UCSD-AML1 (cell line): Measurements from ENCODE around the gene NPFFR1.

Experiments
- DNase-seq: peaks from one replicate; lab custom pipeline; 2025; ENCODE audit not compliant: unreplicated experiment; lab: John Stamatoyannopoulos, UW

Gene NPFFR1

GRCh38 chr10:70315815-70316214 lies 32.0 kb upstream of the NPFFR1 start:
- no peak for DNase-seq

- no peak for DNase-seq
Measured at GRCh38 chr10:70315276-70315675, 31.5 kb upstream of the NPFFR1 start.

DNA sequence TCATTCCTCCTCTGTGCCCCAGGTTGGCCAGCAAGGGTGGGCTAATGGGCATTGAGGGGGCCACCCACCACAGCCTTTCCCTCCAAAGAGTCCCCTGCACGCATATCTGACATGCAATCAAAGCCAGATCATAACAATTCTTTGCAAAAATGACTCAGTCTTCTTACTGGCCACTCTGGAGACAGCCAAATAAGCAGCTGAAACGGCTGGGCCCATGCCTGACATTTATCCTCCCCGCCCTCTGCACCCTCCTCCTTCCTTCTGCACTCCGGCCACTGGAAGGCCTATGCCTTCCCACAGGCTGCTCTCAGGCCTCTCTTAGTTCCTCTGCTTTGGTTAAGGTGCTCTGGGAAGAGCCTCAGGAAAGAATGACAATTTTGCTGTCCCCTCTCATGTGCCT lies 29.2 kb upstream of the NPFFR1 start:
- DNase-seq = no peak

GRCh38 chr10:70312249-70312648 lies 28.4 kb upstream of the NPFFR1 start:
- no peak for DNase-seq

DNA sequence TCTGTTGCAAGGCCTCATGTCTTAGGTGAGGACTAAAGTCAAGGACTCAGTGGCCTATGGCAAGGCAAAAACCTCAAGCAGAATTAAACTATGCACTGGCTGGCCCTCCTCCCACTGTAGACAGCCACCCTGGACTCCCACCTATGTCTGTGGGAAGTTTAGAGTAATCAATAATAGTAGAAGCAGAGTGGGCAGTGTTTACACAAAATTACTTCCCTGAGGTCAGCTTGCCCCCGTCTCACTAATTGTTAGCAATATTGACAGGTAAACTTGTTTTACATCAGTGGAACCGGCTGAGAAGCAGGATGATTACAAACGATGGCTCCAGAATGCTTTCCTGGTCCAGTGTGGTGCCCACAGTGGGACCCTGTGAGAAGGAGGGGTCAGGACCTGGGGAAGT lies 27.9 kb upstream of the NPFFR1 start:
- no peak for DNase-seq

DNA sequence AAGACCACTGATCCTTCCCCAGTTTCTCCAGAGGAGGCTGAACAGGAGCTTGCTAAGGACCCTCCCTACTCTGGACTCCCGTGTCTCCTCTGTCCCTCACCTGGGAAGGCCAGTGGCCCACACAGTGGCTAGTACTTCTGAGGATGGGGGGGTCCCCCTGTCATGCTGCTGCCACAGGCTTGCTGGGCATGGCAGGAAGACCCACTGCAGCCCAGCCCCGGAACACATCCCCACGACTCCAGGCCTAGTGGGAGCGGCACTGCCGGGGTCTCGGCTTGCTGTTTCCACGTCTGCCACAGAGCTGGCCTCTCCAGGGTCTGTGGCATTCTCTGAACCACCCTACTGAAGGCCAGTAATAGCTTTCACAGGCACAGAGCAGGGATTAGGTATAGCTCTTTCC lies 25.9 kb upstream of the NPFFR1 start:
- DNase-seq = no peak

DNA sequence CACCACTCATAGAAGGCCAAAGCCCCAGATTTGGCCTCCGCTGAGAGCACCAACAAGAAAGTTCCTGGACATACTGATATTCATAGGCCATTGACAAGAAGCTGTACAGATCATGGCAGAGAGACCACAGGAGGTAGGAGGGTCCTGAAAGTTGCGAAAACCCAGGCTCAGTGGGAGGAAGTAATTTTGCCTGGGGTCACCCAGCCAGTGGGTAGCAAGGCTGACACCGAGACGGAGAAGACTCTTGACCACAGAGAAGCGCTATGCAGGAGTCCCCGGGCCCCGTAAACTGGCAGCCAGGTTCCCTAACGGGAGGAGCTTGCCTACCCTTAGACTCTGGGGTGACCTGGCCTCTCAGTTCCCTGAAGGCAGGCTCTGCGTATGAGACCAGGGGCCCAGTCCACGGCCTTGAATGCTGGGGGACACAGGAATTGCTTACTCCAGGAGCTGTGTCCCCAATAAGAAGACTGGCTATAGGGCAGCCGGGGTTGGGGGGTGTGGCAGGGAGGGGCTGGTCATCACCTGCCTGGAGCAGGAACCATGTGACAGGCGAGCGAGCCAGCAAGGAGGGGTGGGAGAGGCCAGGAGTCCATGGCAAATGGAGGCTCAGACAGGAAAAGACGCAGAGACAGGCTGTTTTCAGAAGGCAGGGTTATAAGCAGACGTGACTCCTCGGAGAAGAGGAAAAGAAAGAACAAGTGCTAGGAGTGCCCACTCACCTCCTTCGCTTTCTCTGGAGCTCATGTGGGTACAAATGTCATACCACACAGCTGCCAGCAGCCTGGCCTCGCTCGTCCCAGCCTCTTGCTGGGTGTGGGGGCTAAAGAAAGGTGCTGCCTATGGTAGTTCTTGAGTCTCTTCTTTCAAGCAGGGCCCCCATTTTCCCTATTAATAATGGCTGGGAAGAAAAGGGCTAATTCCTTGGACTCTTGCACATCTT lies 24.6 kb upstream of the NPFFR1 start:
- no peak for DNase-seq

DNA sequence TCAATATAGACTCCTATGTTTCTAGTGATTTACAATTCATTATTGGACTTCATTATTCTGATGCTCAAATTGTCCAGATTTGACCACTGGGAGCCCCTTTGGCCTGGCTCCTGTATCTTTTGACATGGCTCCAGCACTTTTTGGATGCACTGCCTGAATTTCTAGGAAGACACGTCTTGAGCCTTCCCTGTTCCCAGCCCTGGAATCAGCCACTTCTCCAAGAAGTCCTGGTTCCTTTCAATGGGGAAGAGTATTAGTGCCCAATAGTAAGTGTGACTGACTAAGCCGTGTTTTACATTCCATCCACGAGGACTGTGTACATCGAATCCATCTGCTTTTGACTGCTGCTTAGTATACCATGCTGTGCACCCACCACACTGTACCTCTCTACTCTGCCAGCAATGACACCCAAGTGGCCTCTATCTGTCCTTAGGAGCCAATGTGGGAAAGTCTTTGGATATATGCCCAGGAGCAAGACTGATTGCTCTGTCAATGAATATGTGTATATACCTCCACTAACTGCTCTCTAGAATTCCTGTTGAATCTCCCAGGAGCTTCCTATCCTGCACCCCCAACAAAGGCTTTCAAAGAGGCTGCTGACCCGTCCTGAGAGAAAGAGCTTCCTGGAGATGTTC lies 23.2 kb upstream of the NPFFR1 start:
- no peak for DNase-seq

- no peak for DNase-seq
Measured at GRCh38 chr10:70306181-70306705, 22.4 kb upstream of the NPFFR1 start.

GRCh38 chr10:70303730-70304129 lies 19.9 kb upstream of the NPFFR1 start:
- no peak for DNase-seq

GRCh38 chr10:70302292-70302691 lies 18.5 kb upstream of the NPFFR1 start:
- no peak for DNase-seq

DNA sequence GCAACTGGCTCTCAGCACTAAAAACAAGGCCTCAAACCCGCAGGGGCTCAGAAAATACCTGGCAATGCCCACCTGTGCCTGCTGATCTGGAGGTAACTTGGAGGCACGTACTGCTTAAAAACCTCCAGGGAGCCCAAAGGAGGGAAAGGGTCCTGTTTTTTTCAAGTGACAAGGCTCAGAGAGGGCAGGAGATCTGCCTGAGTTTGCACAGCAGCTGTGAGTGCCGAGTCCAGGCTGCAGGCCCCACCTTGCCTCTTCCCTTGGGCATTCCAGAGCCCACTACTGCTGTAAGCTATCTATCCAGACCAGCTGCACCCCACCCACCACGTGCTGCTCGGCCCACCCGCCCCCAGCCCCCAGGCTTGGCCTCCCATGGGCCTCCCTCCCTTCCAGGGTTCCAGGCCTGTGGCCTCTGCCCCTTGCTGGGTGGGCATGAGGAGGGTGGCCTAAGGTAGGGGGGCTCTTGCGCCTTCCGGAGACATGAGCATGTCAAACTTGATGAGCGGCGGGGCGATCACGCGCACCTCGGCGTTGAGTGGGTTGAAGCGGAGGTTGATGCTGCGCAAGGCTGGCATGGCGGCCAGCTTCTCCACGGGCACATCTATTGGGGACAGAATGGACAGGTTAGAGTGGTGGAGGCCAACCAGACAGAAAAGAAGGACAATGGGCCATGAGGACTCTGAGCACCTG lies 17.2 kb upstream of the NPFFR1 start:
- no peak for DNase-seq

DNA sequence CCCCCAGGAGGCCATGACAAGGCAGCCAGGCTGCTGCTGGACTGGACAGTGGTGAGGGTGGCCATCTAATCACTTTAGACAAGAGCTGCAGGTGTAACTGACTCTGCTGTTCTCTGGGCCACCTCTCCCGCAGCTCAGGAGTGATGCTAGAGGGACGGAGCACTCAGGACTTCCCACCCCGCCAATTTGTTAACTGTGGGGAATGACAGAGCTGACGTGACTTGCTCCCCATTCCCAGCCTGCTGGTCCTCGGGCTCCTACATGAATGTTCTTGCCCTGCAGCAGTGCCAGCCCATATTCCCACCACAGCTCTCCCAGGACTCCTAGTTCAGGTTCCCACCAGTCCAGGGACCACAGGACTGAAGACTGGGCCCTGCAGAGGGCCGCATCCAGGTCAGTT lies 16.7 kb upstream of the NPFFR1 start:
- DNase-seq = no peak

- no peak for DNase-seq
Measured at GRCh38 chr10:70299876-70300275, 16.1 kb upstream of the NPFFR1 start.

DNA sequence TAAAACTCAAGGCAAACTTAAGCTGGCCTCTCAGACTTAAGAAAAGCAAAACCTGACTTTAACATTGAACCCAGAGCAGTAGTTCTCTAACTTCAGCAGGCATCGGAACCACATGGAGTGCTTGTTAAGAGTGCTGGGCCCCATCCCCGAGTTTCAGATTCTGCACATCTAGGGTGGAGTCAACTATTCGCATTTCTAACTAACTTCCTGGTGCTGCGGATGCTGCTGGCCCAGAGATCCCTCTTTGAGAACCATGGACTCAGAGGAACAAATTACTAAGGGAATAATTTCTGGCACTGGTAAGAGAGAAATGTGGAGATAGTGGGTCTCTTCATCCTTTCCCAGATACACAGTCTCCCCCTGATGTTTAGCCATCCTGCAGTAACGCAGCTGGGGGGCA lies 14.6 kb upstream of the NPFFR1 start:
- DNase-seq = no peak

DNA sequence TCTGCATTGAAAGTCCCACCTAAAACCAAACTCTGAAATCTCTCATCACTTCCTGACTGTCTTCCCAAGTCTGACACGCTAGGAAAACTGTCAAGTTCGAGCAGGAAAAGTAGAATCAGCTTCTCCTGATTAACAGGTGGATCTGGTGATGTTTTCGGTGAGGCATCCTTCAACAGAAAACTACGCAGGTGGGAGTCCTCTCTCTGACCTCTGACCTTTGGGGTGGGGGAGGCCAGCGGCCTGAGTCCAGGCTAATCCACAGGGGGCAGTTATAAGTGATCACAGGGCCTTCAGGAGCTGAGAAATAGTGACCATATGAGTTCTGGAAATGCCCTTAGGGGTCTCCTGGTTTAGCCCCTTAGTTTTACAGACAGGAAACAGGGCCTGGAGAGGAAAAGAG lies 13.4 kb upstream of the NPFFR1 start:
- no peak for DNase-seq

DNA sequence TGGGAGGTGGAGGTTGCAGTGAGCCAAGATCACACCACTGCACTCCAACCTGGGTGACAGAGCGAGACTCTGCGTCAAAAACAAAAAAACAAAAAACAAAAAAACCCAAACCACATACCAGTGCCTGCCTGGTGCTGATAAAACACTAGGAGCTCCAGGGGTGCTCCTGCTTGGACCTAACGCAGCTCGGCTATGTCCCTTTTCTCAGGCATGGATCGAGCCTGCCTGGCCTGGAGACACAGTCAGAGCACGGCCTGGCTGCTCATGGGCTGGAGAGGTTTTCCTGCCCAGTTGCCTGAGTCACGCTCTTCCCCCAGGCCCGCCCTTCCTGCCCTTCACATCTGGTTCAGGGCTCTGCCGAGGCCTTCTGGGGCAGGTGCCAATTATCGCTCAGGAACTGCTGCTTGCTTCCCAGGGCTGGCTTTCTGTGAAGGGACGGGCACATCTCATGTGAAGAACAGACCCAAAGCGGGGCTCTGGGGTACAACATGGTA lies 12.6 kb upstream of the NPFFR1 start:
- peak; percentile 69 for DNase-seq

- no peak for DNase-seq
Measured at GRCh38 chr10:70295926-70296325, 12.1 kb upstream of the NPFFR1 start.

GRCh38 chr10:70295321-70295720 lies 11.5 kb upstream of the NPFFR1 start:
- DNase-seq = no peak

DNA sequence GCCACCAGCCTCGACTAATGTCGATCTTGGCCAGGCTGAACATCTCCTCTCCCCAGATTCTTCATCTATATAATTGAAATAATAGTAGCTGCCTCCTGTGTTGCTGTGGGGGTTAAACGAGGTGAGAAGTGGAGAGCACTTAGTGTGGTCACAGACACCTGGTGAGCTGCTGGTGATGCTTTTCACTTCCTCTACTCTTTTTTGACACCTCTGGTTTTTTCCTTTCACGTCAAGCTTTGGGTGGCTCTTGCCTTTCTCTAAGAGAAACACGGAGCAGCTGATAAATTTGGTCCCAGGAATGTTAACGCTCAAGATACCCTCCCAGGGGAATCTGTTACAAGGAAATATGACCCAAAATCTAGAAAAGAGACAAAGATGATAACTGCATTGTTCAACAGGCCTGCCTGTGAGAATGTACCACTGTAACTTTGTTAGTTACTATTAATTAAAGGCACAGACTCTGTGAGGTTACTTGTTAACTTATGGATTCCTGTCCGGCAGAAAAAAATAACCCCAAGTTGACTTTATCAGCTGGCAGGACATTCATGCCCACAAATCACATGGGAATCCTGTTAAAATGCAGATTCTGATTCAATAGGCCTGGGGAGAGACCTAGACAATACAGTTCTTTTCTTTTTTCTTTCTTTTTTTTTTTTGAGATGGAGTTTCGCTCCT lies 9.5 kb upstream of the NPFFR1 start:
- DNase-seq = no peak

- DNase-seq = no peak
Measured at GRCh38 chr10:70292004-70292403, 8.2 kb upstream of the NPFFR1 start.
